OCI-LY3 (cell line): ENCODE data around the gene SRPRA.

Source experiments
- EZH2phosphoT487 ChIP-seq: fragments of 200-600 bp; shearing (Covaris generic); IDR thresholded peaks from 2 replicates; pipeline ENCODE4 v1.6.1; 2018; ENCODE audit warnings: antibody characterized with exemption, mixed run types, low read depth
- TF ChIP-seq, protein P1 (sequence below): fragments of 200-600, 300-600 bp; sonication (generic); IDR thresholded peaks from 2 replicates; pipeline ENCODE4 v1.5.1; 2014; ENCODE audit warnings: antibody characterized with exemption, low read length, low read depth

DNA sequence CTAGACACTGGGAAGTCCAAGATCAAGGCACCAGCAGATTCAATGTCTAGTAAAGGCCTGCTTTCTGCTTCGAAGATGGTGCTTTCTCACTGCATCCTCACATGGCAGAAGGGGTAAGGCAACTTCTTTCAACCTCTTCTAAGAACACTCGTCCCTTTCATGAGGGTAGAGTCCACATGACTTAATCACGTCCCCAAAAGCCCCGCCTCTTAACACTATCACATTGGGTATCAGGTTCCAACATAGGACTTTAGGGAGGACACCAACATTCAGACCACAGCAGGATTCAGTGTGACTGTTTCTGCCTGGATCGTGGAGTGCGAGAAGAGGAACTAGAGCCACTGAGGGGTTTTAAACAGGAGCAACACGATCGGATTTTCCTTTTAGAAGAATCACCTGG is 10.5 kb upstream of the SRPRA start:
- TF ChIP-seq, protein P1, sequence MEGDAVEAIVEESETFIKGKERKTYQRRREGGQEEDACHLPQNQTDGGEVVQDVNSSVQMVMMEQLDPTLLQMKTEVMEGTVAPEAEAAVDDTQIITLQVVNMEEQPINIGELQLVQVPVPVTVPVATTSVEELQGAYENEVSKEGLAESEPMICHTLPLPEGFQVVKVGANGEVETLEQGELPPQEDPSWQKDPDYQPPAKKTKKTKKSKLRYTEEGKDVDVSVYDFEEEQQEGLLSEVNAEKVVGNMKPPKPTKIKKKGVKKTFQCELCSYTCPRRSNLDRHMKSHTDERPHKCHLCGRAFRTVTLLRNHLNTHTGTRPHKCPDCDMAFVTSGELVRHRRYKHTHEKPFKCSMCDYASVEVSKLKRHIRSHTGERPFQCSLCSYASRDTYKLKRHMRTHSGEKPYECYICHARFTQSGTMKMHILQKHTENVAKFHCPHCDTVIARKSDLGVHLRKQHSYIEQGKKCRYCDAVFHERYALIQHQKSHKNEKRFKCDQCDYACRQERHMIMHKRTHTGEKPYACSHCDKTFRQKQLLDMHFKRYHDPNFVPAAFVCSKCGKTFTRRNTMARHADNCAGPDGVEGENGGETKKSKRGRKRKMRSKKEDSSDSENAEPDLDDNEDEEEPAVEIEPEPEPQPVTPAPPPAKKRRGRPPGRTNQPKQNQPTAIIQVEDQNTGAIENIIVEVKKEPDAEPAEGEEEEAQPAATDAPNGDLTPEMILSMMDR: no peak
- TF ChIP-seq EZH2phosphoT487: no peak
